Measurements from ENCODE around the gene MRAS.

- TF ChIP-seq SMC3 (IDR thresholded peaks at IDR 0.05; ENCODE audit: low read depth, low read length) (no peak), RAD21 (IDR thresholded peaks at IDR 0.05; ENCODE audit: low read length) (no peak), CHD1 (IDR thresholded peaks at IDR 0.05; ENCODE audit: low read depth, low read length) (no peak), CEBPB (IDR thresholded peaks at IDR 0.05; ENCODE audit: low read depth, low read length) (no peak), CTCF (conservative IDR thresholded peaks at IDR 0.05; ENCODE audit: low read depth, low read length) (no peak), BHLHE40 (IDR thresholded peaks at IDR 0.05; ENCODE audit: low read depth, low read length) (no peak), POLR2A (IDR thresholded peaks at IDR 0.05; ENCODE audit: low read depth, low read length) (no peak), RFX5 (IDR thresholded peaks at IDR 0.05; ENCODE audit: low read depth, low read length) (no peak), MAZ (IDR thresholded peaks at IDR 0.05; ENCODE audit: borderline replicate concordance, low read depth, low read length) (no peak)
- TF ChIP-seq, protein P1, sequence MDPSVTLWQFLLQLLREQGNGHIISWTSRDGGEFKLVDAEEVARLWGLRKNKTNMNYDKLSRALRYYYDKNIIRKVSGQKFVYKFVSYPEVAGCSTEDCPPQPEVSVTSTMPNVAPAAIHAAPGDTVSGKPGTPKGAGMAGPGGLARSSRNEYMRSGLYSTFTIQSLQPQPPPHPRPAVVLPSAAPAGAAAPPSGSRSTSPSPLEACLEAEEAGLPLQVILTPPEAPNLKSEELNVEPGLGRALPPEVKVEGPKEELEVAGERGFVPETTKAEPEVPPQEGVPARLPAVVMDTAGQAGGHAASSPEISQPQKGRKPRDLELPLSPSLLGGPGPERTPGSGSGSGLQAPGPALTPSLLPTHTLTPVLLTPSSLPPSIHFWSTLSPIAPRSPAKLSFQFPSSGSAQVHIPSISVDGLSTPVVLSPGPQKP (IDR thresholded peaks at IDR 0.05; ENCODE audit: borderline replicate concordance, low read depth, low read length) = no peak
- TF ChIP-seq, protein P2, sequence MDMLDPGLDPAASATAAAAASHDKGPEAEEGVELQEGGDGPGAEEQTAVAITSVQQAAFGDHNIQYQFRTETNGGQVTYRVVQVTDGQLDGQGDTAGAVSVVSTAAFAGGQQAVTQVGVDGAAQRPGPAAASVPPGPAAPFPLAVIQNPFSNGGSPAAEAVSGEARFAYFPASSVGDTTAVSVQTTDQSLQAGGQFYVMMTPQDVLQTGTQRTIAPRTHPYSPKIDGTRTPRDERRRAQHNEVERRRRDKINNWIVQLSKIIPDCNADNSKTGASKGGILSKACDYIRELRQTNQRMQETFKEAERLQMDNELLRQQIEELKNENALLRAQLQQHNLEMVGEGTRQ (IDR thresholded peaks at IDR 0.05; ENCODE audit: low read depth, low read length) = no peak
Observed at GRCh38 chr3:138314751-138315150, 33.6 kb upstream of the MRAS start.
